H1 (cell line): ENCODE measurements around the gene MACROD2. TPM values are rescaled to one million over a fixed set of nuclear protein-coding genes. Genes with fewer than 3 reads are reported as not detected.
A peak's percentile ranks its signal among the peaks of the same experiment; 100 is the strongest.

Experiments used
- CTCF ChIA-PET: fragments of 300-600 bp; sonication (Branson Sonifier 250); formaldehyde crosslinking; loops from one replicate; lab custom pipeline; 2021; ENCODE audit not compliant: partially characterized antibody; lab: Charles Lee
- POLR2A ChIA-PET: fragments of 300-600 bp; sonication (Branson Sonifier 250); formaldehyde crosslinking; loops from one replicate; lab custom pipeline; 2021; ENCODE audit warnings: inconsistent platforms; ENCODE audit not compliant: partially characterized antibody; lab: Charles Lee
- DNase-seq, 2 experiments: peaks; one replicate each; pipeline versions ENCODE4 v3.0.0 to v3.0.0-alpha.2; 2010 to 2022; ENCODE audit warnings: low spot score in 2 of 2, low read depth in 1 of 2, mixed read lengths in 1 of 2
- FAIRE-seq: peaks from 2 replicates; lab custom pipeline; 2011; peaks lifted over from hg19 to GRCh38; lab: Jason Lieb, UNC
- H2AFZ ChIP-seq: 2 replicates; pipeline ENCODE4 v1.8.1; 2012; ENCODE audit warnings: low read length, inconsistent platforms
- H2AK5ac ChIP-seq: 2 replicates; pipeline ENCODE4 v1.6.1; 2013; ENCODE audit warnings: low read depth, low read length
- H2BK120ac ChIP-seq: replicated peaks from 2 replicates; pipeline ENCODE3; 2013; ENCODE audit warnings: low read depth, low read length, inconsistent platforms
- H2BK12ac ChIP-seq: 2 replicates; pipeline ENCODE4 v1.6.1; 2013; ENCODE audit warnings: low read depth, low read length
- H2BK15ac ChIP-seq: 2 replicates; pipeline ENCODE4 v1.6.1; 2013; ENCODE audit warnings: low read length
- H2BK20ac ChIP-seq: 2 replicates; pipeline ENCODE4 v1.6.1; 2013; ENCODE audit warnings: low read length
- H2BK5ac ChIP-seq: 2 replicates; pipeline ENCODE4 v1.6.1; 2013; ENCODE audit warnings: low read depth, low read length
- H3K14ac ChIP-seq: 2 replicates; pipeline ENCODE4 v1.6.1; 2013; ENCODE audit warnings: inconsistent platforms; ENCODE audit not compliant: insufficient read length
- H3K18ac ChIP-seq: 2 replicates; pipeline ENCODE4 v1.6.1; 2013; ENCODE audit warnings: low read length; ENCODE audit errors: extremely low read depth
- H3K23ac ChIP-seq: 2 replicates; pipeline ENCODE4 v1.6.1; 2013; ENCODE audit warnings: inconsistent platforms; ENCODE audit not compliant: insufficient read length
- H3K23me2 ChIP-seq: 2 replicates; pipeline ENCODE4 v1.6.1; 2013; ENCODE audit warnings: low read depth, low read length
- H3K27ac ChIP-seq: 2 replicates; pipeline ENCODE4 v1.6.1; 2011; ENCODE audit warnings: low read depth, low read length, inconsistent platforms
- H3K27me3 ChIP-seq, 4 experiments: replicated peaks in 1 of 4; 1 replicate in 1 of 4; 2 replicates in 3 of 4; pipeline versions ENCODE4 v1.6.1 to v1.8.1; 2011 to 2013; ENCODE audit warnings: low read length in 3 of 4, mild to moderate bottlenecking in 3 of 4, inconsistent platforms in 2 of 4, mixed read lengths in 2 of 4, moderate library complexity in 1 of 4; ENCODE audit not compliant: control insufficient read depth in 3 of 4, insufficient read depth in 3 of 4; ENCODE audit errors: extremely low read depth in 1 of 4
- H3K36me3 ChIP-seq, 4 experiments: 2 replicates each; pipeline versions ENCODE4 v1.6.1 to v1.8.1; 2011 to 2013; ENCODE audit warnings: mild to moderate bottlenecking in 4 of 4, low read length in 3 of 4, moderate library complexity in 2 of 4, control low read depth in 1 of 4, inconsistent platforms in 1 of 4; ENCODE audit not compliant: insufficient read depth in 4 of 4, control insufficient read depth in 2 of 4
- H3K4ac ChIP-seq: replicated peaks from 2 replicates; pipeline ENCODE3; 2013; ENCODE audit warnings: low read length, low read depth, mixed read lengths, inconsistent platforms; ENCODE audit not compliant: insufficient read length
- H3K4me1 ChIP-seq, 4 experiments: replicated peaks in 1 of 4; 1 replicate in 1 of 4; 2 replicates in 3 of 4; pipeline versions ENCODE4 v1.6.1 to v1.8.1; 2011 to 2013; ENCODE audit warnings: low read length in 3 of 4, inconsistent platforms in 2 of 4, mixed read lengths in 1 of 4; ENCODE audit not compliant: insufficient read depth in 4 of 4, control insufficient read depth in 3 of 4
- H3K4me2 ChIP-seq, 2 experiments: 2 replicates each; pipeline versions ENCODE4 v1.6.1 to v1.8.1; 2011 to 2013; ENCODE audit warnings: low read depth in 2 of 2, low read length in 2 of 2, control low read depth in 1 of 2, inconsistent platforms in 1 of 2, mild to moderate bottlenecking in 1 of 2; ENCODE audit not compliant: insufficient read depth in 1 of 2
- H3K4me3 ChIP-seq, 4 experiments: fragments of 200-600, 300-600 bp in 1 of 4; sonication (generic), shearing (Covaris generic), sonication (Bioruptor Twin) in 1 of 4; 2 replicates each; pipeline versions ENCODE4 v1.5.1 to v1.8.1; 2011 to 2016; ENCODE audit warnings: low read length in 4 of 4, low read depth in 3 of 4, control low read depth in 2 of 4, inconsistent platforms in 2 of 4, mild to moderate bottlenecking in 2 of 4, mixed read lengths in 1 of 4, moderate library complexity in 1 of 4; ENCODE audit not compliant: insufficient read depth in 2 of 4; ENCODE audit errors: extremely low read depth in 1 of 4
- H3K56ac ChIP-seq: replicated peaks from 2 replicates; pipeline ENCODE3; 2013; ENCODE audit warnings: low read depth, mild to moderate bottlenecking, mixed read lengths, low read length, inconsistent platforms; ENCODE audit not compliant: insufficient read length
- H3K79me1 ChIP-seq: 2 replicates; pipeline ENCODE4 v1.6.1; 2013; ENCODE audit warnings: low read depth, low read length, control low read depth
- H3K79me2 ChIP-seq, 2 experiments: 2 replicates each; pipeline versions ENCODE4 v1.6.1 to v1.8.1; 2012 to 2013; ENCODE audit warnings: low read length in 2 of 2, mild to moderate bottlenecking in 2 of 2, inconsistent platforms in 1 of 2; ENCODE audit not compliant: insufficient read depth in 2 of 2, control insufficient read depth in 1 of 2
- H3K9ac ChIP-seq, 4 experiments: replicated peaks in 1 of 4; 1 replicate in 1 of 4; 2 replicates in 3 of 4; pipeline versions ENCODE4 v1.6.1 to v1.8.1; 2011 to 2013; ENCODE audit warnings: low read depth in 3 of 4, low read length in 3 of 4, control low read depth in 2 of 4, mild to moderate bottlenecking in 2 of 4, moderate library complexity in 2 of 4, inconsistent platforms in 1 of 4; ENCODE audit errors: extremely low read depth in 1 of 4
- H3K9me3 ChIP-seq, 2 experiments: 2 replicates each; pipeline versions ENCODE4 v1.6.1 to v1.8.1; 2012 to 2013; ENCODE audit warnings: mild to moderate bottlenecking in 2 of 2, moderate library complexity in 2 of 2, control low read depth in 1 of 2, inconsistent platforms in 1 of 2, low read depth in 1 of 2, low read length in 1 of 2, mixed read lengths in 1 of 2; ENCODE audit not compliant: insufficient read depth in 2 of 2
- H4K20me1 ChIP-seq, 2 experiments: replicated peaks in 1 of 2; 2 replicates each; pipeline versions ENCODE3 to v1.8.1; 2011 to 2013; ENCODE audit warnings: inconsistent platforms in 2 of 2, low read length in 2 of 2, mild to moderate bottlenecking in 1 of 2; ENCODE audit not compliant: insufficient read depth in 2 of 2, control insufficient read depth in 1 of 2
- H4K5ac ChIP-seq: 2 replicates; pipeline ENCODE4 v1.6.1; 2013; ENCODE audit warnings: low read length, low read depth, mixed read lengths, inconsistent platforms; ENCODE audit not compliant: insufficient read length
- H4K8ac ChIP-seq: 2 replicates; pipeline ENCODE4 v1.8.0; 2013; ENCODE audit warnings: mild to moderate bottlenecking, moderate library complexity, low read length, inconsistent platforms; ENCODE audit not compliant: insufficient read depth; ENCODE audit errors: extremely low read depth
- H4K91ac ChIP-seq: replicated peaks from 2 replicates; pipeline ENCODE3; 2013; ENCODE audit warnings: low read length, mixed read lengths, inconsistent platforms; ENCODE audit not compliant: insufficient read length
- ATF2 ChIP-seq: IDR thresholded peaks from 2 replicates; pipeline ENCODE4 v1.6.1; 2012; ENCODE audit warnings: low read length, inconsistent platforms
- BACH1 ChIP-seq: IDR thresholded peaks from 2 replicates; pipeline ENCODE4 v1.6.1; 2012; ENCODE audit warnings: low read length, improper control_type of control experiment
- BCL11A ChIP-seq, 2 experiments: IDR thresholded peaks; one replicate each; pipeline ENCODE4 v1.6.1; 2011; ENCODE audit warnings: low read depth in 2 of 2, low read length in 2 of 2, mild to moderate bottlenecking in 2 of 2
- CEBPB ChIP-seq: IDR thresholded peaks from 2 replicates; pipeline ENCODE4 v1.6.1; 2012; ENCODE audit warnings: low read depth, low read length
- CHD1 ChIP-seq: IDR thresholded peaks from 2 replicates; pipeline ENCODE4 v1.6.1; 2012; ENCODE audit warnings: low read depth, low read length, improper control_type of control experiment
- FOSL1 ChIP-seq: IDR thresholded peaks from 2 replicates; pipeline ENCODE4 v1.6.1; 2011; ENCODE audit warnings: mild to moderate bottlenecking, low read depth, low read length, moderate library complexity; ENCODE audit not compliant: insufficient read depth
- NRF1 ChIP-seq: IDR thresholded peaks from 2 replicates; pipeline ENCODE4 v1.6.1; 2011; ENCODE audit warnings: mild to moderate bottlenecking, low read depth, low read length, improper control_type of control experiment
- POU5F1 ChIP-seq: IDR thresholded peaks from 2 replicates; pipeline ENCODE4 v1.6.1; 2011; ENCODE audit warnings: low read depth, mild to moderate bottlenecking, low read length, moderate library complexity
- TCF12 ChIP-seq: IDR thresholded peaks from 2 replicates; pipeline ENCODE4 v1.6.1; 2011; ENCODE audit warnings: low read depth, mild to moderate bottlenecking, low read length
- ZNF274 ChIP-seq: IDR thresholded peaks from 2 replicates; pipeline ENCODE4 v1.7.0; 2012; ENCODE audit warnings: low read length, borderline replicate concordance; ENCODE audit errors: extremely low read depth
- WGBS, 2 experiments: shearing (Covaris generic) in 1 of 2; methylation state at CpG; one replicate each; pipeline versions ENCODE4 v1.1.6 to v1.1.7; 2013 to 2015; ENCODE audit warnings: low lambda C conversion rate in 2 of 2, mixed read lengths in 2 of 2, inconsistent platforms in 1 of 2, low coverage in 1 of 2, missing lambda C conversion rate in 1 of 2; ENCODE audit not compliant: insufficient replicate concordance in 2 of 2, insufficient coverage in 1 of 2, insufficient read length in 1 of 2; ENCODE audit errors: extremely low coverage in 1 of 2, missing lambda C conversion rate in 1 of 2; 5-methylcytosine and 5-hydroxymethylcytosine counted together
- polyA plus RNA-seq, 7 experiments: library from polyadenylated mRNA; depleted of rRNA in 3 of 7; stranded (reverse) in 5 of 7; unstranded in 2 of 7; fragments of >200 nt in 5 of 7; fragments of 200-250 nt in 2 of 7; gene quantifications; 1 replicate in 5 of 7; 2 replicates in 1 of 7; 4 replicates in 1 of 7; pipeline versions ENCODE4 v1.2.1 to v1.2.3, GENCODE V29; 2011 to 2013; ENCODE audit warnings: missing spikeins in 2 of 7, mixed read lengths in 2 of 7
- total RNA-seq: library from RNA; stranded (reverse); fragmentation: NEBNext Ultra II Directional; extraction: Animal tissue kit (Norgen Biotek cat#: 25700); gene quantifications from 2 replicates; pipeline ENCODE4 v1.2.1, GENCODE V29; 2021

Gene MACROD2
- total and polyA plus RNA-seq, 2 of the 8 experiments (the other 6 are each of a cell fraction or from before 2014, with no cell fraction given), result 0.70 to 3.9 TPM

- Histone ChIP-seq H2BK15ac (no peak overlapping the region), H3K9me3 (peaks cover 10 to 12% of the 10 kb centered on the region in 2 experiments; a peak in 3 of 4 replicates), H2BK20ac (no peak overlapping the region), H4K20me1 (no peaks in the 10 kb centered on the region), H2AFZ (no peak overlapping the region), H3K36me3 (peaks cover 0 to 16% (median 0%) of the 10 kb centered on the region in 4 experiments; a peak in 1 of 8 replicates), H3K18ac (no peak overlapping the region; the same call in 1 of the 2 replicates), H2BK120ac (no peak overlapping the region), H3K79me1 (no peaks in the 10 kb centered on the region), H4K5ac (peak overlapping the region; percentile 99), H4K8ac (no peak overlapping the region), H3K4me1 (peaks cover 0 to 21% (median 12%) of the 10 kb centered on the region in 4 experiments; a peak in 4 of 7 replicates), H4K91ac (no peak overlapping the region), H3K23ac (no peak overlapping the region), H3K9ac (no peak overlapping the region), H2BK5ac (no peak overlapping the region), H3K14ac (no peak overlapping the region), H3K27ac (peak overlapping the region; percentile 78; the same call in 1 of the 2 replicates), H3K23me2 (no peaks in the 10 kb centered on the region), H3K56ac (no peak overlapping the region), H3K27me3 (no peaks in the 10 kb centered on the region), H3K4me2 (peak overlapping the region; percentile 47 to 54; a peak in 3 of 4 replicates), H3K4ac (no peak overlapping the region), H2BK12ac (no peak overlapping the region; the same call in 1 of the 2 replicates), H3K4me3 (peak overlapping the region in 1 of 4 experiments; percentile 25; a peak in 1 of 8 replicates), H2AK5ac (no peak overlapping the region; the same call in 1 of the 2 replicates), H3K79me2 (no peaks in the 10 kb centered on the region)
- CTCF ChIA-PET, result interaction anchor here (1.1 kb wide), 1 partner anchor 10 kb away, joined by 3 read pairs; no protein-coding TSS in a partner anchor
- POLR2A ChIA-PET, result interaction anchor here (1.0 to 1.7 kb wide), 2 partner anchors 10 to 14 kb away, joined by 4 read pairs; no protein-coding TSS in a partner anchor
- peak; percentile 99 for FAIRE-seq
- peak; percentile 59 to 64 for DNase-seq
- WGBS, 2 experiments, result 1% methylated on average over 5 of the region's 5 CpGs; no CpG with 5 or more reads in 1 of the 2 experiments
- peak in 1 of 2 experiments; percentile 59 for TF ChIP-seq BCL11A (IDR thresholded peaks at IDR 0.05; ENCODE audit: low read depth in 2 of 2, low read length in 2 of 2)
- no peak for TF ChIP-seq POU5F1
- no peak for TF ChIP-seq NRF1
- no peak for TF ChIP-seq ZNF274
- TF ChIP-seq TCF12, result peak; percentile 86; the same call in 1 of the 2 replicates
- TF ChIP-seq CHD1, result no peak
- peak; percentile 83; the same call in 1 of the 2 replicates for TF ChIP-seq ATF2
- no peak for TF ChIP-seq BACH1
- TF ChIP-seq CEBPB, result peak; percentile 38; the same call in 1 of the 2 replicates
- no peak for TF ChIP-seq FOSL1
These were observed 1980.9 kb downstream of the MACROD2 start for GRCh38 chr20:15976047-15976736.
